ENCODE data around the gene DAB1. TPM values are rescaled to one million over a fixed set of nuclear protein-coding genes. Genes with fewer than 3 reads are reported as not detected.

The DAB1 gene
- total and polyA plus RNA-seq, 7 experiments from 2014 or later: 0.27 to 1.9 (median 0.43) TPM; not detected in 1

- Histone ChIP-seq H3K36me3 (ENCODE audit: control insufficient read depth in 2 of 3, insufficient read depth in 3 of 3, low read length in 3 of 3) (no peaks in the 10 kb centered on the region), H3K27me3 (ENCODE audit: control insufficient read depth in 2 of 2, insufficient read depth in 2 of 2, low read length in 2 of 2) (no peaks in the 10 kb centered on the region), H3K4me1 (ENCODE audit: control insufficient read depth in 2 of 2, insufficient read depth in 2 of 2, low read length in 2 of 2) (no peaks in the 10 kb centered on the region), H3K27ac (ENCODE audit: low read depth, low read length) (no peak overlapping the region), H3K9me3 (ENCODE audit: control insufficient read depth in 2 of 3, low read length in 3 of 3) (no peaks in the 10 kb centered on the region), H3K4me3 (ENCODE audit: low read length) (no peak overlapping the region)
- ATAC-seq (no peak), DNase-seq (no peak)
- no peak overlapping the region for H3K27ac Mint-ChIP-seq
- H3K27me3 Mint-ChIP-seq: peaks cover 0 to 9% (median 0%) of the 10 kb centered on the region in 5 donors
- H3K9me3 Mint-ChIP-seq: peaks cover 0 to 5% (median 0%) of the 10 kb centered on the region in 11 donors
- peaks cover 0 to 1% (median 0%) of the 10 kb centered on the region in 7 donors for H3K4me1 Mint-ChIP-seq
- intact Hi-C loops (cut with micrococcal nuclease): no loop called here
- ChIA-PET CTCF (no interaction called here), POLR2A (no interaction called here)
- H3K4me3 Mint-ChIP-seq: no peak overlapping the region
- H3K36me3 Mint-ChIP-seq: no peaks in the 10 kb centered on the region
Observed at GRCh38 chr1:57316861-57317260, 107.0 kb downstream of the DAB1 start.

GRCh38 chr1:57316291-57316690 is 107.6 kb downstream of the DAB1 start:
- H3K27ac Mint-ChIP-seq: no peak overlapping the region
- Histone ChIP-seq H3K4me3 (ENCODE audit: low read length) (no peak overlapping the region), H3K27ac (ENCODE audit: low read depth, low read length) (no peak overlapping the region), H3K36me3 (ENCODE audit: control insufficient read depth in 2 of 3, insufficient read depth in 3 of 3, low read length in 3 of 3) (no peaks in the 10 kb centered on the region), H3K4me1 (ENCODE audit: control insufficient read depth in 2 of 2, insufficient read depth in 2 of 2, low read length in 2 of 2) (no peaks in the 10 kb centered on the region), H3K27me3 (ENCODE audit: control insufficient read depth in 2 of 2, insufficient read depth in 2 of 2, low read length in 2 of 2) (no peaks in the 10 kb centered on the region), H3K9me3 (ENCODE audit: control insufficient read depth in 2 of 3, low read length in 3 of 3) (no peaks in the 10 kb centered on the region)
- no peak for DNase-seq
- no peak overlapping the region for H3K4me3 Mint-ChIP-seq
- no peak for ATAC-seq
- peaks cover 0 to 1% (median 0%) of the 10 kb centered on the region in 7 donors for H3K4me1 Mint-ChIP-seq
- peaks cover 0 to 8% (median 0%) of the 10 kb centered on the region in 5 donors for H3K27me3 Mint-ChIP-seq
- H3K36me3 Mint-ChIP-seq: no peaks in the 10 kb centered on the region
- H3K9me3 Mint-ChIP-seq: peaks cover 0 to 5% (median 0%) of the 10 kb centered on the region in 11 donors
- ChIA-PET CTCF (interaction anchor here (0.6 kb wide), 1 partner anchor 20 kb away, joined by 3 read pairs; no protein-coding TSS in a partner anchor), POLR2A (no interaction called here)
- intact Hi-C loops (cut with micrococcal nuclease): no loop called here

- Mint-ChIP-seq H3K4me3 (no peak overlapping the region), H3K9me3 (peaks cover 0 to 5% (median 0%) of the 10 kb centered on the region in 11 donors), H3K27ac (no peak overlapping the region), H3K27me3 (peaks cover 0 to 5% (median 0%) of the 10 kb centered on the region in 5 donors), H3K36me3 (no peaks in the 10 kb centered on the region), H3K4me1 (peaks cover 1 to 5% (median 3%) of the 10 kb centered on the region in 7 donors)
- no peak overlapping the region for H3K4me3 ChIP-seq (ENCODE audit: low read length)
- ChIA-PET CTCF (no interaction called here), POLR2A (interaction anchor here (0.8 kb wide), 1 partner anchor 1263 kb away, joined by 3 read pairs; no protein-coding TSS in a partner anchor)
- no peak for DNase-seq
- H3K4me1 ChIP-seq (ENCODE audit: control insufficient read depth in 2 of 2, insufficient read depth in 2 of 2, low read length in 2 of 2): no peaks in the 10 kb centered on the region
- ATAC-seq: no peak
- H3K36me3 ChIP-seq (ENCODE audit: control insufficient read depth in 2 of 3, insufficient read depth in 3 of 3, low read length in 3 of 3): no peaks in the 10 kb centered on the region
- no peak overlapping the region for H3K27ac ChIP-seq (ENCODE audit: low read depth, low read length)
- H3K27me3 ChIP-seq (ENCODE audit: control insufficient read depth in 2 of 2, insufficient read depth in 2 of 2, low read length in 2 of 2): no peaks in the 10 kb centered on the region
- intact Hi-C loops (cut with micrococcal nuclease): no loop called here
- no peaks in the 10 kb centered on the region for H3K9me3 ChIP-seq (ENCODE audit: control insufficient read depth in 2 of 3, low read length in 3 of 3)
Observed at GRCh38 chr1:57312869-57313268, 111.0 kb downstream of the DAB1 start.

GRCh38 chr1:57311411-57311810 is 112.4 kb downstream of the DAB1 start:
- CTCF ChIA-PET: no interaction called here
- H3K27ac Mint-ChIP-seq: no peak overlapping the region

GRCh38 chr1:57311006-57311405 is 112.9 kb downstream of the DAB1 start:
- POLR2A ChIA-PET: no interaction called here
- CTCF ChIA-PET: no interaction called here
- peaks cover 9 to 17% (median 13%) of the 10 kb centered on the region in 7 donors for H3K4me1 Mint-ChIP-seq
- intact Hi-C loops (cut with micrococcal nuclease): no loop called here
- H3K9me3 ChIP-seq (ENCODE audit: control insufficient read depth in 2 of 3, low read length in 3 of 3): no peaks in the 10 kb centered on the region
- H3K4me1 ChIP-seq (ENCODE audit: control insufficient read depth in 2 of 2, insufficient read depth in 2 of 2, low read length in 2 of 2): peaks cover 0 to 4% of the 10 kb centered on the region in 2 donors
- no peaks in the 10 kb centered on the region for H3K27me3 ChIP-seq (ENCODE audit: control insufficient read depth in 2 of 2, insufficient read depth in 2 of 2, low read length in 2 of 2)
- ATAC-seq (no peak), DNase-seq (no peak)
- peaks cover 0 to 8% (median 5%) of the 10 kb centered on the region in 5 donors for H3K36me3 Mint-ChIP-seq
- no peak overlapping the region for H3K4me3 Mint-ChIP-seq
- no peak overlapping the region for H3K27ac Mint-ChIP-seq
- no peak overlapping the region for H3K4me3 ChIP-seq (ENCODE audit: low read length)
- H3K36me3 ChIP-seq (ENCODE audit: control insufficient read depth in 2 of 3, insufficient read depth in 3 of 3, low read length in 3 of 3): no peaks in the 10 kb centered on the region
- no peak overlapping the region for H3K27ac ChIP-seq (ENCODE audit: low read depth, low read length)
- H3K9me3 Mint-ChIP-seq: peaks cover 0 to 12% (median 8%) of the 10 kb centered on the region in 11 donors
- peaks cover 0 to 5% (median 0%) of the 10 kb centered on the region in 5 donors for H3K27me3 Mint-ChIP-seq

More at GRCh38 chr1:57311411-57311810, 112.4 kb downstream of the DAB1 start:
- Mint-ChIP-seq H3K27me3 (peaks cover 0 to 5% (median 0%) of the 10 kb centered on the region in 5 donors), H3K4me1 (peaks cover 9 to 17% (median 13%) of the 10 kb centered on the region in 7 donors), H3K36me3 (peaks cover 0 to 8% (median 5%) of the 10 kb centered on the region in 5 donors), H3K9me3 (peaks cover 0 to 12% (median 8%) of the 10 kb centered on the region in 11 donors), H3K4me3 (no peak overlapping the region)
- H3K4me3 ChIP-seq (ENCODE audit: low read length): no peak overlapping the region
- DNase-seq: no peak
- no peaks in the 10 kb centered on the region for H3K36me3 ChIP-seq (ENCODE audit: control insufficient read depth in 2 of 3, insufficient read depth in 3 of 3, low read length in 3 of 3)
- H3K9me3 ChIP-seq (ENCODE audit: control insufficient read depth in 2 of 3, low read length in 3 of 3): no peaks in the 10 kb centered on the region
- no peak overlapping the region for H3K27ac ChIP-seq (ENCODE audit: low read depth, low read length)
- intact Hi-C loops (cut with micrococcal nuclease): no loop called here
- POLR2A ChIA-PET: no interaction called here
- H3K27me3 ChIP-seq (ENCODE audit: control insufficient read depth in 2 of 2, insufficient read depth in 2 of 2, low read length in 2 of 2): no peaks in the 10 kb centered on the region
- no peak for ATAC-seq
- no peaks in the 10 kb centered on the region for H3K4me1 ChIP-seq (ENCODE audit: control insufficient read depth in 2 of 2, insufficient read depth in 2 of 2, low read length in 2 of 2)

- H3K4me1 Mint-ChIP-seq: peaks cover 9 to 17% (median 13%) of the 10 kb centered on the region in 7 donors
- intact Hi-C loops (cut with micrococcal nuclease): no loop called here
- Histone ChIP-seq H3K4me1 (ENCODE audit: control insufficient read depth in 2 of 2, insufficient read depth in 2 of 2, low read length in 2 of 2) (peaks cover 0 to 5% of the 10 kb centered on the region in 2 donors), H3K4me3 (ENCODE audit: low read length) (no peak overlapping the region), H3K27me3 (ENCODE audit: control insufficient read depth in 2 of 2, insufficient read depth in 2 of 2, low read length in 2 of 2) (no peaks in the 10 kb centered on the region), H3K36me3 (ENCODE audit: control insufficient read depth in 2 of 3, insufficient read depth in 3 of 3, low read length in 3 of 3) (no peaks in the 10 kb centered on the region), H3K9me3 (ENCODE audit: control insufficient read depth in 2 of 3, low read length in 3 of 3) (no peaks in the 10 kb centered on the region), H3K27ac (ENCODE audit: low read depth, low read length) (no peak overlapping the region)
- H3K4me3 Mint-ChIP-seq: no peak overlapping the region
- peaks cover 0 to 8% (median 5%) of the 10 kb centered on the region in 5 donors for H3K36me3 Mint-ChIP-seq
- H3K9me3 Mint-ChIP-seq: peaks cover 0 to 12% (median 8%) of the 10 kb centered on the region in 11 donors
- ChIA-PET CTCF (no interaction called here), POLR2A (no interaction called here)
- H3K27ac Mint-ChIP-seq: peak overlapping the region in 2 of 9 donors; percentile 39 to 77
- ATAC-seq (no peak), DNase-seq (no peak)
- H3K27me3 Mint-ChIP-seq: peaks cover 0 to 6% (median 0%) of the 10 kb centered on the region in 5 donors
Observed at GRCh38 chr1:57309630-57310029, 114.2 kb downstream of the DAB1 start.
